ENCODE results near the gene FEN1.

DNA sequence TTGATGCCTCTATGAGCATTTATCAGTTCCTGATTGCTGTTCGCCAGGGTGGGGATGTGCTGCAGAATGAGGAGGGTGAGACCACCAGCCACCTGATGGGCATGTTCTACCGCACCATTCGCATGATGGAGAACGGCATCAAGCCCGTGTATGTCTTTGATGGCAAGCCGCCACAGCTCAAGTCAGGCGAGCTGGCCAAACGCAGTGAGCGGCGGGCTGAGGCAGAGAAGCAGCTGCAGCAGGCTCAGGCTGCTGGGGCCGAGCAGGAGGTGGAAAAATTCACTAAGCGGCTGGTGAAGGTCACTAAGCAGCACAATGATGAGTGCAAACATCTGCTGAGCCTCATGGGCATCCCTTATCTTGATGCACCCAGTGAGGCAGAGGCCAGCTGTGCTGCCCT, 2.7 kb downstream of the FEN1 start:
- TF ChIP-seq, protein P1, sequence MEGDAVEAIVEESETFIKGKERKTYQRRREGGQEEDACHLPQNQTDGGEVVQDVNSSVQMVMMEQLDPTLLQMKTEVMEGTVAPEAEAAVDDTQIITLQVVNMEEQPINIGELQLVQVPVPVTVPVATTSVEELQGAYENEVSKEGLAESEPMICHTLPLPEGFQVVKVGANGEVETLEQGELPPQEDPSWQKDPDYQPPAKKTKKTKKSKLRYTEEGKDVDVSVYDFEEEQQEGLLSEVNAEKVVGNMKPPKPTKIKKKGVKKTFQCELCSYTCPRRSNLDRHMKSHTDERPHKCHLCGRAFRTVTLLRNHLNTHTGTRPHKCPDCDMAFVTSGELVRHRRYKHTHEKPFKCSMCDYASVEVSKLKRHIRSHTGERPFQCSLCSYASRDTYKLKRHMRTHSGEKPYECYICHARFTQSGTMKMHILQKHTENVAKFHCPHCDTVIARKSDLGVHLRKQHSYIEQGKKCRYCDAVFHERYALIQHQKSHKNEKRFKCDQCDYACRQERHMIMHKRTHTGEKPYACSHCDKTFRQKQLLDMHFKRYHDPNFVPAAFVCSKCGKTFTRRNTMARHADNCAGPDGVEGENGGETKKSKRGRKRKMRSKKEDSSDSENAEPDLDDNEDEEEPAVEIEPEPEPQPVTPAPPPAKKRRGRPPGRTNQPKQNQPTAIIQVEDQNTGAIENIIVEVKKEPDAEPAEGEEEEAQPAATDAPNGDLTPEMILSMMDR (IDR thresholded peaks at IDR 0.05), result no peak
- TF ChIP-seq POLR2A (IDR thresholded peaks at IDR 0.05), result no peak
